Upper lobe of left lung (tissue), 6 donors: ENCODE results near the gene STK16. TPM values are rescaled to one million over a fixed set of nuclear protein-coding genes. Genes with fewer than 3 reads are reported as not detected.
A peak's percentile ranks its signal among the peaks of the same experiment; 100 is the strongest.

ENCODE experiments used
- ATAC-seq, 2 donors: fragments of 200-7000 bp; cut with Tn5 transposase; one replicate each; pipeline ENCODE4 v1.9.1; 2022; ENCODE audit warnings: mild to moderate bottlenecking in 2 of 2, moderate library complexity in 2 of 2; ENCODE audit not compliant: low FRiP score in 2 of 2
- DNase-seq, 2 donors: peaks; one replicate each; pipeline ENCODE4 v3.0.0-alpha.2; 2019 to 2020
- H3K27ac ChIP-seq, 4 donors: fragments of 200-600 bp; sonication (generic); one replicate each; pipeline ENCODE4 v1.5.1; 2016 to 2019
- H3K27me3 ChIP-seq, 4 donors: fragments of 200-600 bp; sonication (generic); one replicate each; pipeline ENCODE4 v1.5.1; 2017 to 2019
- H3K36me3 ChIP-seq, 4 donors: fragments of 200-600 bp; sonication (generic); one replicate each; pipeline ENCODE4 v1.5.1; 2016 to 2019
- H3K4me1 ChIP-seq, 4 donors: fragments of 200-600 bp; sonication (generic); one replicate each; pipeline ENCODE4 v1.5.1; 2018 to 2019
- H3K4me3 ChIP-seq, 4 donors: fragments of 200-600 bp; sonication (generic); one replicate each; pipeline ENCODE4 v1.5.1; 2017 to 2019; ENCODE audit warnings: mild to moderate bottlenecking in 2 of 4, moderate library complexity in 1 of 4
- H3K9me3 ChIP-seq, 4 donors: fragments of 200-600 bp; sonication (generic); one replicate each; pipeline ENCODE4 v1.5.1; 2018 to 2019
- CTCF ChIP-seq, 6 experiments: fragments of 450-650 bp in 4 of 6; fragments of 200-600 bp in 2 of 6; sonication (generic) in 2 of 6; IDR thresholded peaks; one replicate each; pipeline ENCODE4 v1.5.1; 2016 to 2019; ENCODE audit warnings: antibody characterized with exemption in 6 of 6
- EP300 ChIP-seq, 4 donors: sonication (generic); formaldehyde crosslinking; IDR thresholded peaks; one replicate each; pipeline ENCODE4 v1.5.1; 2017; ENCODE audit warnings: antibody characterized with exemption in 4 of 4, control low read depth in 2 of 4
- POLR2A ChIP-seq, 4 donors: fragments of 450-650 bp; IDR thresholded peaks; one replicate each; pipeline ENCODE4 v1.5.1; 2016 to 2017; ENCODE audit warnings: antibody characterized with exemption in 4 of 4, mild to moderate bottlenecking in 2 of 4
- POLR2AphosphoS5 ChIP-seq, 2 donors: sonication (generic); formaldehyde crosslinking; IDR thresholded peaks; one replicate each; pipeline ENCODE4 v1.5.1; 2017; ENCODE audit warnings: antibody characterized with exemption in 2 of 2
- WGBS, 2 donors: methylation state at CpG; one replicate each; pipeline ENCODE4 v1.1.5; 2017 to 2018; 5-methylcytosine and 5-hydroxymethylcytosine counted together
- total RNA-seq, 6 donors: library from RNA; depleted of rRNA in 4 of 6; stranded (reverse); fragments of >200 nt in 4 of 6; gene quantifications; one replicate each; pipeline versions ENCODE4 v1.1.0 to v1.2.1, GENCODE V29; 2016 to 2021
- donor health status: DM: no; HTN: no; CAD: no; lungs with moderate emphysema.
- donor health status: DM: no; HTN: yes; CAD: no; lungs with severe emphysema.

The STK16 gene
- total RNA-seq, 6 donors from 2014 or later: 12.6 to 28.3 (median 15.7) TPM

DNA sequence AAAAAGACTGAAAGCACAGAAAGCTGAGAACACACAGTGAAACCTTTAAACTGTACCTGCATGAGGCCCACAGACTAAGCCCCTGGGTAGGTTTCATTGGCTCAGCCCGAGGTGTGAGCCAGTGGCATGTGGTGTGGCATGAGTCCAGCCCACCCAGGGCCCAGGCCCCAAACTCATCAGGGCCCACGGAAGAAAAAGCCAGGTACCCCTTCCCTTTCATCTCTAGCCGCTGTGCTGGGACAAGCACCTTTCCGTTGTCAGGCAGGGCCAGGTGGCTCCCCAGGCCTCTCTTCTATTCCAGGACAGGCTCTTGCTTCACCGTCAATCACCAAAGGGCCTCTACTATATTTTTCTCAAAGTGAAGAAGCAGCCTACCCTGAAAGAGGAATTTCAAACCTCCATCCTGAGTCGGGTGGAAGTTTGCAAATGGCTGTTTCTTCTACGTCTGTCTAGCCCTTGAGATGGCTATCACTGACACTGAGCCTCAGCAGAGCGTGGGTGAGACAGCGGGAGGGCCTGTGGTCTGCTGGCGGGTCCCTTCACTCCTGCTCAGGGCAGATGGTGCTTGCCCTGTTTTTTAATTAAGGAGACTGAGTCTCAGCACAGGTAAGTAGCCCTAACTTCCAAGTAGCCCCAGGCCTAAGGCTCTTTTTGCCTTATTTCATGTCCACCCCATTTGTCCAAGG, 42.4 kb downstream of the STK16 start:
- no peak for ATAC-seq
- DNase-seq: peak in 1 of 2 donors; percentile 31

GRCh38 chr2:219289195-219289536, 43.9 kb downstream of the STK16 start:
- no peak for ATAC-seq
- Histone ChIP-seq H3K36me3 (peaks cover 5 to 28% (median 21%) of the 10 kb centered on the region in 4 donors), H3K9me3 (no peaks in the 10 kb centered on the region), H3K4me1 (peaks cover 0 to 5% (median 2%) of the 10 kb centered on the region in 4 donors), H3K27ac (no peak overlapping the region), H3K4me3 (no peak overlapping the region), H3K27me3 (no peaks in the 10 kb centered on the region)
- TF ChIP-seq EP300 (IDR thresholded peaks at IDR 0.05) (no peak), POLR2AphosphoS5 (IDR thresholded peaks at IDR 0.05) (no peak)
- no peak for DNase-seq
- WGBS, 2 donors: 81% methylated on average over 6 of the region's 6 CpGs

More for the DNA sequence above, 42.4 kb downstream of the STK16 start:
- H3K36me3 ChIP-seq: peaks cover 12 to 42% (median 36%) of the 10 kb centered on the region in 4 donors
- H3K4me1 ChIP-seq: peaks cover 0 to 5% (median 2%) of the 10 kb centered on the region in 4 donors
- no peak for TF ChIP-seq CTCF (IDR thresholded peaks at IDR 0.05)
- TF ChIP-seq POLR2A (IDR thresholded peaks at IDR 0.05): no peak
- TF ChIP-seq EP300 (IDR thresholded peaks at IDR 0.05): no peak
- TF ChIP-seq POLR2AphosphoS5 (IDR thresholded peaks at IDR 0.05): no peak
- WGBS, 2 donors: 65 to 72% methylated on average over 6 to 10 of the region's 10 CpGs
- H3K9me3 ChIP-seq: no peaks in the 10 kb centered on the region
- no peaks in the 10 kb centered on the region for H3K27me3 ChIP-seq
- no peak overlapping the region for H3K27ac ChIP-seq
- no peak overlapping the region for H3K4me3 ChIP-seq

- WGBS, 2 donors: 36% methylated on average over 11 to 16 of the region's 16 CpGs
- TF ChIP-seq EP300 (IDR thresholded peaks at IDR 0.05) (no peak), POLR2AphosphoS5 (IDR thresholded peaks at IDR 0.05) (no peak), POLR2A (IDR thresholded peaks at IDR 0.05) (no peak), CTCF (IDR thresholded peaks at IDR 0.05) (no peak)
- Histone ChIP-seq H3K4me3 (no peak overlapping the region), H3K9me3 (no peaks in the 10 kb centered on the region), H3K27me3 (no peaks in the 10 kb centered on the region), H3K27ac (no peak overlapping the region), H3K36me3 (peaks cover 1 to 22% (median 15%) of the 10 kb centered on the region in 4 donors), H3K4me1 (peaks cover 0 to 9% (median 4%) of the 10 kb centered on the region in 4 donors)
- DNase-seq (peak in 1 of 2 donors; percentile 91), ATAC-seq (peak; percentile 15 to 83)
These were observed 44.5 kb downstream of the STK16 start for GRCh38 chr2:219289537-219290361.

GRCh38 chr2:219290381-219291171, 45.3 kb downstream of the STK16 start:
- peaks cover 5 to 13% (median 10%) of the 10 kb centered on the region in 4 donors for H3K4me1 ChIP-seq
- 84 to 87% methylated on average over 15 to 16 of the region's 16 CpGs for whole genome bisulfite sequencing, 2 donors
- H3K27me3 ChIP-seq: no peaks in the 10 kb centered on the region
- peaks cover 0 to 13% (median 7%) of the 10 kb centered on the region in 4 donors for H3K36me3 ChIP-seq
- TF ChIP-seq EP300 (IDR thresholded peaks at IDR 0.05) (no peak), POLR2A (IDR thresholded peaks at IDR 0.05) (no peak), CTCF (IDR thresholded peaks at IDR 0.05) (no peak), POLR2AphosphoS5 (IDR thresholded peaks at IDR 0.05) (no peak)
- no peak overlapping the region for H3K27ac ChIP-seq
- ATAC-seq (no peak), DNase-seq (peak in 1 of 2 donors; percentile 51)
- H3K9me3 ChIP-seq: no peaks in the 10 kb centered on the region
- H3K4me3 ChIP-seq: no peak overlapping the region

GRCh38 chr2:219291394-219291793, 46.1 kb downstream of the STK16 start:
- ATAC-seq: no peak
- 81 to 87% methylated on average over 7 of the region's 7 CpGs for WGBS, 2 donors
- TF ChIP-seq CTCF (IDR thresholded peaks at IDR 0.05) (no peak), POLR2AphosphoS5 (IDR thresholded peaks at IDR 0.05) (no peak), POLR2A (IDR thresholded peaks at IDR 0.05) (no peak), EP300 (IDR thresholded peaks at IDR 0.05) (no peak)
- Histone ChIP-seq H3K36me3 (peaks cover 0 to 5% (median 2%) of the 10 kb centered on the region in 4 donors), H3K4me3 (no peak overlapping the region), H3K9me3 (no peaks in the 10 kb centered on the region), H3K4me1 (peaks cover 5 to 13% (median 10%) of the 10 kb centered on the region in 4 donors), H3K27ac (no peak overlapping the region), H3K27me3 (no peaks in the 10 kb centered on the region)
- no peak for DNase-seq
